ENCODE measurements around the gene FGD6. TPM values are rescaled to one million over a fixed set of nuclear protein-coding genes. Genes with fewer than 3 reads are reported as not detected.
A peak's percentile ranks its signal among the peaks of the same experiment; 100 is the strongest.

The FGD6 gene
- total RNA-seq, 1 experiment from 2014 or later, result 42.5 TPM

DNA sequence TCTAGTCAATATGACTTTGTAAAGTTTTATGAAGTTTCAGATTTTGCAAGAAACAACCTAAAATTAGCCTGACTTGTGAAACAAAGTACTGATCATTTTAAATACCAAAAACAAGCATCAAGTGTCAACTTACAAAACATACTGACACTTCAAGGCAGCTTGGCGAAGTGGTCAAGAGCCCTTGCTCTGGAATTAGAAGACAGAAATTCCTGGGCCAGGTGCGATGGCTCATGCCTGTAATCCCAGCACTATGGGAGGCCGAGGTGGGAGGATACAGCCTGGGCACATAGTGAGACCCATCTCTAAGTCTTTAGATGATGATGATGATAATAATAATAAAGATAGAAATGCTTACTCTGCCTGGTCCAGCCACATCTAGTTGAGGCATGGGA lies 98.5 kb downstream of the FGD6 start:
- H3K27me3 ChIP-seq (ENCODE audit: low read length), result no peaks in the 10 kb centered on the region
- no peaks in the 10 kb centered on the region for H4K20me1 ChIP-seq (ENCODE audit: insufficient read depth, low read depth, low read length)
- H3K9ac ChIP-seq (ENCODE audit: low read length), result no peak overlapping the region
- H2AFZ ChIP-seq (ENCODE audit: low read length), result no peak overlapping the region
- peak overlapping the region; percentile 3; the same call in 1 of the 2 replicates for H3K27ac ChIP-seq (ENCODE audit: low read length)
- peaks cover 26% of the 10 kb centered on the region for H3K4me1 ChIP-seq (ENCODE audit: low read length)
- no peak overlapping the region for H3K4me2 ChIP-seq (ENCODE audit: low read depth, low read length, poor library complexity, severe bottlenecking)
- H3K79me2 ChIP-seq (ENCODE audit: low read length), result peaks cover 13% of the 10 kb centered on the region
- H3K36me3 ChIP-seq (ENCODE audit: insufficient read depth, low read length), result peaks cover 25% of the 10 kb centered on the region
- H3K4me3 ChIP-seq (ENCODE audit: low read length), result no peak overlapping the region
- H3K9me2 ChIP-seq (replicated peaks; ENCODE audit: insufficient read depth, low read length), result no peaks in the 10 kb centered on the region
- DNase-seq, result no peak
- no peaks in the 10 kb centered on the region for H3K9me3 ChIP-seq (ENCODE audit: low read length)

DNA sequence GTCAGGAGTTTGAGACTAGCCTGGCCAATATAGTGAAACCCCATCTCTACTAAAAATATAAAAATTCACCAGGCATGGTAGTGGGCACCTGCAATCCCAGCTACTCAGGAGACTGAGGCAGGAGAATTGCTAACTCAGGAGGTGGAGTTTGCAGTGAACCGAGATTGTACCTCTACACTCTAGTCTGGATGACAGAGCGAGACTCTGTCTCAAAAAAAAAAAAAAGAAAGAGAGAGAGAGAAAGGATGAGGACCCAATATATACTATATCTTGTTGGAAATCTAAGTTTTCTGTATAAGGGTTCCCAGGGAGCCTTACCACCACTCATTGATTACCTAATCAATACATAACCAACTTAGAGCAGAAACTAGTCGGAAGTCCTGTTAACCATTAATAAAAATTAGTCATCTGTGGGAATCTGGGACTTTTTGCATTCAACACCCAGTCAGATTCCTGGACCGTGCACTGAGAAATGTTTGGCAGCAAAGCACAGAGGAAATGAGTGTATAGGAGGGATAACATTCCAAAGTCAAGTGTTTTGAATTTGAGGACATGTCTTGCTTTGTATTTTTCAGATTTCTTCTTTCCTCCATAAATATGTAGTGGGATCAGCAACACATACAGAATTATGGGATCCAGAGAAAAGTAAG lies 99.0 kb downstream of the FGD6 start:
- no peak for DNase-seq
- peak overlapping the region; percentile 3; the same call in 1 of the 2 replicates for H3K27ac ChIP-seq (ENCODE audit: low read length)

DNA sequence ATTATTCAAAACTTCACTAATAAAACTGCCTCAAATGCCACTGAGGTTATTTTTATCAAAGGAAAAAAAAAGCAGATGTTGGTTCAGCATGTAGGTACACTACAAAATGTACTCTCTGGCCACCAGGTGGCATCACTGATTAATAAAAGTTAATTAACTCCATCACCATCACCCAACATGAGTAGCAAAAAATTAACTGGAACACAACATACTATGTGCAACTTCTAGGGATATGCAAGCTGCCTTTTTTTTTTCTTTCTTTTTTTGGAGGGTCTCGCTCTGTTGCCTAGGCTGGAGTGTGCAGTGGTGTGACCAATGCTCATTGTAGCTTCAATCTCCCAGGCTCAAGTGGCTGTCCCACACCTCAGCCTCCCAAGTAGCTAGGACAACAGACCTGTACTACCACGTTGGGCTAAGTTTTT lies 100.1 kb downstream of the FGD6 start:
- Histone ChIP-seq H3K9ac (ENCODE audit: low read length) (peak overlapping the region; percentile 47), H3K4me2 (ENCODE audit: low read depth, low read length, poor library complexity, severe bottlenecking) (peak overlapping the region; percentile 36), H4K20me1 (ENCODE audit: insufficient read depth, low read depth, low read length) (no peaks in the 10 kb centered on the region), H3K4me1 (ENCODE audit: low read length) (peaks cover 26% of the 10 kb centered on the region), H3K9me2 (replicated peaks; ENCODE audit: insufficient read depth, low read length) (no peaks in the 10 kb centered on the region), H3K4me3 (ENCODE audit: low read length) (no peak overlapping the region), H3K9me3 (ENCODE audit: low read length) (no peaks in the 10 kb centered on the region), H3K27ac (ENCODE audit: low read length) (peak overlapping the region; percentile 65), H3K27me3 (ENCODE audit: low read length) (no peaks in the 10 kb centered on the region), H3K36me3 (ENCODE audit: insufficient read depth, low read length) (peaks cover 35% of the 10 kb centered on the region), H2AFZ (ENCODE audit: low read length) (no peak overlapping the region), H3K79me2 (ENCODE audit: low read length) (peaks cover 13% of the 10 kb centered on the region)
- peak; percentile 91 for DNase-seq

More for the DNA sequence above, 99.0 kb downstream of the FGD6 start:
- Histone ChIP-seq H2AFZ (ENCODE audit: low read length) (no peak overlapping the region), H3K9me3 (ENCODE audit: low read length) (no peaks in the 10 kb centered on the region), H3K4me1 (ENCODE audit: low read length) (peaks cover 26% of the 10 kb centered on the region), H3K9me2 (replicated peaks; ENCODE audit: insufficient read depth, low read length) (no peaks in the 10 kb centered on the region), H3K79me2 (ENCODE audit: low read length) (peaks cover 13% of the 10 kb centered on the region), H3K27me3 (ENCODE audit: low read length) (no peaks in the 10 kb centered on the region), H4K20me1 (ENCODE audit: insufficient read depth, low read depth, low read length) (no peaks in the 10 kb centered on the region), H3K9ac (ENCODE audit: low read length) (no peak overlapping the region), H3K4me2 (ENCODE audit: low read depth, low read length, poor library complexity, severe bottlenecking) (no peak overlapping the region), H3K36me3 (ENCODE audit: insufficient read depth, low read length) (peaks cover 29% of the 10 kb centered on the region), H3K4me3 (ENCODE audit: low read length) (no peak overlapping the region)

DNA sequence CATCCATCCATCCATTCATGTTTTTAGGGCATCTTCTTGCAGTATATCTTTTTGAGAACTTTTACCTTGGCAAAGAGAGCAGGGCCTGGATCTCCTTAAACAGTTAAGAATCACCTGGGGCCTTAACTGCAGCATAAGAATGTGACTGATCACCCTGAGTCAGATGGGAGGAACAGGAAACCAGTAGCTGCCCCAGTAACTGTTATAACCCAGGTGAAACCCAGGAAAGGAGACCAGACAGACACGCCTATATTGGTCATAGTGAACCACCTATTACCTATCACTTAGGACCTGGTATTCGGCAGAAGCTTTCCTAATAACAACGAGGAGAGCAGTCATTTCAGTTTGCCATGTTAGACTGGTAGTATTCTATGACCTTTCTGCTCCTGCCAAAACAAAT lies 100.5 kb downstream of the FGD6 start:
- no peaks in the 10 kb centered on the region for H3K27me3 ChIP-seq (ENCODE audit: low read length)
- peak overlapping the region; percentile 10 for H3K9ac ChIP-seq (ENCODE audit: low read length)
- no peaks in the 10 kb centered on the region for H4K20me1 ChIP-seq (ENCODE audit: insufficient read depth, low read depth, low read length)
- H3K79me2 ChIP-seq (ENCODE audit: low read length), result peaks cover 13% of the 10 kb centered on the region
- H3K9me3 ChIP-seq (ENCODE audit: low read length), result no peaks in the 10 kb centered on the region
- H3K4me1 ChIP-seq (ENCODE audit: low read length), result peaks cover 26% of the 10 kb centered on the region
- peaks cover 35% of the 10 kb centered on the region for H3K36me3 ChIP-seq (ENCODE audit: insufficient read depth, low read length)
- no peak overlapping the region for H2AFZ ChIP-seq (ENCODE audit: low read length)
- no peaks in the 10 kb centered on the region for H3K9me2 ChIP-seq (replicated peaks; ENCODE audit: insufficient read depth, low read length)
- peak overlapping the region; percentile 36 for H3K4me2 ChIP-seq (ENCODE audit: low read depth, low read length, poor library complexity, severe bottlenecking)
- DNase-seq, result no peak
- H3K4me3 ChIP-seq (ENCODE audit: low read length), result no peak overlapping the region
- peak overlapping the region; percentile 65 for H3K27ac ChIP-seq (ENCODE audit: low read length)

DNA sequence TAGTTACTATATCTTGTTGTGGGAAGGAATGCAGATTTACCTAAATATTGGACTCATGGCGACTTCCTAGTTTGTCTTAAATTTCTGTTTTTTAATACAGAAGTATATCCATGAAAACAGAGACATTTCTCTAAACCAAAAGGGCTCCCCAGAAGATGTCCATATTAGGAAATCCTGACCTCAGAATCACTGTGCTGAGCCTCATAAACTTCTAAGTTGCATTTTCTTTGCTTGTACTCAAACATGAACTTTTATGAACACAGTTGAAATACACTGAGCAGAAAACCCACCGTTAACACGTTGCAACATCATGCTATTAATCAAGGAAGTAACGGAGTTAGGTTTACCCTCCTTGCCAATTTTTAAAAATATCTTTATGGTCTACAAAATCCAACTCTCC lies 100.9 kb downstream of the FGD6 start:
- H3K79me2 ChIP-seq (ENCODE audit: low read length), result peaks cover 13% of the 10 kb centered on the region
- H3K27ac ChIP-seq (ENCODE audit: low read length), result peak overlapping the region; percentile 65
- H3K9ac ChIP-seq (ENCODE audit: low read length), result peak overlapping the region; percentile 10; the same call in 1 of the 2 replicates
- no peak overlapping the region for H3K4me3 ChIP-seq (ENCODE audit: low read length)
- no peak overlapping the region for H3K4me2 ChIP-seq (ENCODE audit: low read depth, low read length, poor library complexity, severe bottlenecking)
- no peaks in the 10 kb centered on the region for H3K27me3 ChIP-seq (ENCODE audit: low read length)
- H2AFZ ChIP-seq (ENCODE audit: low read length), result no peak overlapping the region
- H3K4me1 ChIP-seq (ENCODE audit: low read length), result peaks cover 26% of the 10 kb centered on the region
- peaks cover 38% of the 10 kb centered on the region for H3K36me3 ChIP-seq (ENCODE audit: insufficient read depth, low read length)
- no peaks in the 10 kb centered on the region for H3K9me3 ChIP-seq (ENCODE audit: low read length)
- peak; percentile 37 for DNase-seq
- no peaks in the 10 kb centered on the region for H4K20me1 ChIP-seq (ENCODE audit: insufficient read depth, low read depth, low read length)
- H3K9me2 ChIP-seq (replicated peaks; ENCODE audit: insufficient read depth, low read length), result no peaks in the 10 kb centered on the region

DNA sequence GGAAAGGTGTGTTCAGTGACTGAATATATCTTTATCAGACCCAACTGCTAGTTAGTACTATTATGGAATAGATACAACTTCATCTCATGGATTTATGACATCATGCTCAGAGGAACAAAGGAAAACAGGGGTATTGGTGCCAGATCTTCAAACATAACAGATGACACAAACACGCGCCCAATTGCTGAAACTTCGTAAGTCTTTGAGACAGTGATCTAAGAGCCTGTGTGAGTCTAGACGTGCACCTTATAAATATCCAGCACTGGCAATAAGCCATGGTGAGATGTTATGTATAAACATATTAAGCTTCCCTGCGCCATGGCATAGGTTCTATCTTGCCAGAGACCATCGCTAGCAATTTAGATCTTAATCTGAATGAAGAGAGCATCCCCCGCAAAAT lies 101.6 kb downstream of the FGD6 start:
- no peak overlapping the region for H3K9ac ChIP-seq (ENCODE audit: low read length)
- peaks cover 13% of the 10 kb centered on the region for H3K79me2 ChIP-seq (ENCODE audit: low read length)
- H3K4me2 ChIP-seq (ENCODE audit: low read depth, low read length, poor library complexity, severe bottlenecking), result no peak overlapping the region
- peaks cover 26% of the 10 kb centered on the region for H3K4me1 ChIP-seq (ENCODE audit: low read length)
- H4K20me1 ChIP-seq (ENCODE audit: insufficient read depth, low read depth, low read length), result no peaks in the 10 kb centered on the region
- H3K9me3 ChIP-seq (ENCODE audit: low read length), result no peaks in the 10 kb centered on the region
- H3K36me3 ChIP-seq (ENCODE audit: insufficient read depth, low read length), result peaks cover 44% of the 10 kb centered on the region
- H3K27ac ChIP-seq (ENCODE audit: low read length), result no peak overlapping the region
- no peaks in the 10 kb centered on the region for H3K9me2 ChIP-seq (replicated peaks; ENCODE audit: insufficient read depth, low read length)
- no peaks in the 10 kb centered on the region for H3K27me3 ChIP-seq (ENCODE audit: low read length)
- peak; percentile 19 for DNase-seq
- H3K4me3 ChIP-seq (ENCODE audit: low read length), result no peak overlapping the region
- H2AFZ ChIP-seq (ENCODE audit: low read length), result no peak overlapping the region

DNA sequence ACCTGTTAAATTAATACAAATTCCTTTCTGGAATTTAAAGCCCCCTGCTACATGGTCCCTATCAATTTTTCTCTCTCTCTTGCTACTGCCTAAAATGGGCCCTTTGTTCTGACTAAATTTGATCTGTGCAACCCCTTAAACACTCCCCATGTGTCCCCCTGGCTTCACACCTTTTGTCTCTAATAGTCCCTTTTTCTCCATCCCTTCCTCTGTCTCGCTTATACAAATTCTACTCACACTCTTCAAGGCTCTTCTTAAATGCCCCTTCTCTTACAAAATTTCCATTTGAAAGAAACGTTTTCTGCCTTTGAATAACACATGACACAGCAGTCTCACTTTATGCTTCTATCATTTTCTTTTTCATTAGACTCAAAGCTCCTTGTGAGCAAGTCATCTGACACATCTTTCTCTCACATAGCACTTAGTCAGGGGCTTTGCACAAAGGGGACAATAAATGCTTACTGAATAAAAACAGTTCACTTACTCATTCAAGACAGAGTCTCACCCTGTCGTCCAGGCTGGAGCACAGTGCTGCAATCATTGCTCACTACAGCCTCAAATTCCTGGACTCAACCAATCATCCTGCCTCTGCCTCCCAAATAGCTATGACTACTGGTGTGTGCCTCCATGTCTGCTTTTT lies 102.4 kb downstream of the FGD6 start:
- H3K4me2 ChIP-seq (ENCODE audit: low read depth, low read length, poor library complexity, severe bottlenecking), result no peak overlapping the region
- H3K79me2 ChIP-seq (ENCODE audit: low read length), result peaks cover 13% of the 10 kb centered on the region

DNA sequence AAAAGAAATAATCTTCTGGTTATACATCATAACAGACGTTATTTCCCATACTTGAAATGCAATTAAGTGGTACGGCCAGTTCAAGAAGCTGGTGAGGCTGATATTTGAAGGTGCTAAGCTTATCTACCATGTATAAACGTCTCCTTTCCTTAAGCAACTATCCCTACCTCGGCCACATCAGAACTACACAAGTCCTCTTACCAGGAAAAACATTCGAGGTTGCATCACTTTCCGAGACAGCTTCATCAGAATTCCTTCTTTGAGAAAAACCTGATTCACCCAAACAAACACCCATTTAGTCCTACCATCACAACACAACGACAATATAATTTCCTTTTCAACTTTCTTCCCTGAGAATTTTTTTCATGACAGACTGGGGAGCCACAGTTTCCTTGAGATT lies 109.9 kb downstream of the FGD6 start:
- Histone ChIP-seq H3K9me3 (ENCODE audit: low read length) (no peaks in the 10 kb centered on the region), H3K79me2 (ENCODE audit: low read length) (no peaks in the 10 kb centered on the region), H3K9ac (ENCODE audit: low read length) (no peak overlapping the region), H2AFZ (ENCODE audit: low read length) (no peak overlapping the region), H3K9me2 (replicated peaks; ENCODE audit: insufficient read depth, low read length) (no peaks in the 10 kb centered on the region), H3K4me1 (ENCODE audit: low read length) (peaks cover 19% of the 10 kb centered on the region), H3K36me3 (ENCODE audit: insufficient read depth, low read length) (peaks cover 54% of the 10 kb centered on the region), H3K4me2 (ENCODE audit: low read depth, low read length, poor library complexity, severe bottlenecking) (no peak overlapping the region), H3K27ac (ENCODE audit: low read length) (no peak overlapping the region), H3K27me3 (ENCODE audit: low read length) (no peaks in the 10 kb centered on the region), H3K4me3 (ENCODE audit: low read length) (no peak overlapping the region), H4K20me1 (ENCODE audit: insufficient read depth, low read depth, low read length) (no peaks in the 10 kb centered on the region)
- DNase-seq, result no peak

More for the DNA sequence above, 102.4 kb downstream of the FGD6 start:
- Histone ChIP-seq H3K27me3 (ENCODE audit: low read length) (no peaks in the 10 kb centered on the region), H3K9me2 (replicated peaks; ENCODE audit: insufficient read depth, low read length) (no peaks in the 10 kb centered on the region), H3K9ac (ENCODE audit: low read length) (no peak overlapping the region), H3K9me3 (ENCODE audit: low read length) (no peaks in the 10 kb centered on the region), H3K36me3 (ENCODE audit: insufficient read depth, low read length) (peaks cover 46% of the 10 kb centered on the region), H3K27ac (ENCODE audit: low read length) (no peak overlapping the region), H2AFZ (ENCODE audit: low read length) (no peak overlapping the region), H3K4me1 (ENCODE audit: low read length) (peaks cover 26% of the 10 kb centered on the region), H4K20me1 (ENCODE audit: insufficient read depth, low read depth, low read length) (no peaks in the 10 kb centered on the region), H3K4me3 (ENCODE audit: low read length) (no peak overlapping the region)
- no peak for DNase-seq

Data from Karpas-422 (cell line).